GM06990 (cell line): ENCODE data around the gene DLX3.

Experiments used
- DNase-seq: peaks from one replicate; pipeline ENCODE4 v3.0.0-alpha.2; 2011; ENCODE audit not compliant: insufficient read length; ENCODE audit errors: extremely low read depth
- H3K27me3 ChIP-seq: replicated peaks from 2 replicates; pipeline ENCODE4 v1.6.0; 2011; ENCODE audit warnings: low read length; ENCODE audit not compliant: control insufficient read depth, insufficient read depth
- H3K36me3 ChIP-seq: 2 replicates; pipeline ENCODE4 v1.5.1; 2011; ENCODE audit warnings: low read length; ENCODE audit not compliant: control insufficient read depth, insufficient read depth
- H3K4me3 ChIP-seq: replicated peaks from 2 replicates; pipeline ENCODE4 v1.5.1; 2011; ENCODE audit warnings: low read depth, mild to moderate bottlenecking, control low read depth, low read length
- CTCF ChIP-seq: IDR thresholded peaks from 2 replicates; pipeline ENCODE4 v1.5.1; 2011; ENCODE audit warnings: low read length, control low read depth, mild to moderate bottlenecking, inconsistent platforms; ENCODE audit not compliant: insufficient read depth, poor library complexity, severe bottlenecking

Gene DLX3

GRCh38 chr17:49997301-49997650 lies 2.3 kb upstream of the DLX3 start:
- no peak for DNase-seq

GRCh38 chr17:49996495-49997300 lies 1.7 kb upstream of the DLX3 start:
- no peak overlapping the region for H3K4me3 ChIP-seq
- peaks cover 9% of the 10 kb centered on the region for H3K27me3 ChIP-seq
- H3K36me3 ChIP-seq: no peaks in the 10 kb centered on the region
- DNase-seq: peak; percentile 52
- peak; percentile 99 for TF ChIP-seq CTCF

More at GRCh38 chr17:49997301-49997650, 2.3 kb upstream of the DLX3 start:
- H3K4me3 ChIP-seq: no peak overlapping the region
- H3K27me3 ChIP-seq: peaks cover 9% of the 10 kb centered on the region
- no peak for TF ChIP-seq CTCF
- H3K36me3 ChIP-seq: no peaks in the 10 kb centered on the region

- DNase-seq: no peak
- H3K27me3 ChIP-seq: peaks cover 9% of the 10 kb centered on the region
- H3K36me3 ChIP-seq: no peaks in the 10 kb centered on the region
- TF ChIP-seq CTCF: no peak
- H3K4me3 ChIP-seq: no peak overlapping the region
Measured at GRCh38 chr17:49996121-49996494, 1.1 kb upstream of the DLX3 start.

- H3K27me3 ChIP-seq: peaks cover 9% of the 10 kb centered on the region
Measured at GRCh38 chr17:49994085-49995054, 654 bp downstream of the DLX3 start.

More at GRCh38 chr17:49994085-49995054, 654 bp downstream of the DLX3 start:
- H3K36me3 ChIP-seq: no peaks in the 10 kb centered on the region
- no peak for TF ChIP-seq CTCF
- no peak for DNase-seq
- H3K4me3 ChIP-seq: peak overlapping the region; percentile 34
